GM23338 (cell line): ENCODE measurements around the gene STAMBP. TPM values are rescaled to one million over a fixed set of nuclear protein-coding genes. Genes with fewer than 3 reads are reported as not detected.

ENCODE experiments used
- ATAC-seq: fragments of 200-7000 bp; cut with Tn5 transposase; 3 replicates; pipeline ENCODE4 v1.9.1; 2020
- DNase-seq: peaks from one replicate; pipeline ENCODE4 v3.0.0-alpha.2; 2015; ENCODE audit warnings: low spot score
- H2AFZ ChIP-seq: fragments of 200-600 bp; sonication (generic); 2 replicates; pipeline ENCODE4 v1.8.0; 2016; ENCODE audit warnings: antibody characterized with exemption, mild to moderate bottlenecking, moderate library complexity
- H3F3A ChIP-seq: fragments of 200-600 bp; sonication (generic); replicated peaks from 2 replicates; pipeline ENCODE4 v1.8.0; 2017; ENCODE audit warnings: antibody characterized with exemption, mixed run types, low read depth
- H3K27ac ChIP-seq: fragments of 200-600 bp; sonication (generic); 2 replicates; pipeline ENCODE4 v1.6.1; 2016; ENCODE audit warnings: low read depth
- H3K27me3 ChIP-seq: fragments of 200-600 bp; sonication (generic); 2 replicates; pipeline ENCODE4 v1.8.0; 2016; ENCODE audit warnings: mild to moderate bottlenecking, mixed run types, moderate library complexity; ENCODE audit not compliant: insufficient read depth
- H3K36me3 ChIP-seq: fragments of 200-600 bp; sonication (generic); 2 replicates; pipeline ENCODE4 v1.8.0; 2016; ENCODE audit warnings: mild to moderate bottlenecking; ENCODE audit not compliant: insufficient read depth
- H3K4me1 ChIP-seq: fragments of 200-600 bp; sonication (generic); 2 replicates; pipeline ENCODE4 v1.8.0; 2016; ENCODE audit warnings: mild to moderate bottlenecking, moderate library complexity; ENCODE audit not compliant: insufficient read depth
- H3K4me2 ChIP-seq: fragments of 200-600 bp; sonication (generic); 2 replicates; pipeline ENCODE4 v1.7.1; 2017; ENCODE audit warnings: mixed run types
- H3K4me3 ChIP-seq: fragments of 200-600 bp; sonication (generic); 2 replicates; pipeline ENCODE4 v1.6.1; 2016; ENCODE audit warnings: mixed run types
- H3K79me2 ChIP-seq: fragments of 200-600 bp; sonication (generic); replicated peaks from 2 replicates; pipeline ENCODE4 v1.8.0; 2017; ENCODE audit warnings: mild to moderate bottlenecking; ENCODE audit not compliant: insufficient read depth
- H3K9me2 ChIP-seq: fragments of 200-600 bp; sonication (generic); 2 replicates; pipeline ENCODE4 v1.8.0; 2017; ENCODE audit not compliant: insufficient read depth
- H4K20me1 ChIP-seq: fragments of 200-600 bp; sonication (generic); replicated peaks from 2 replicates; pipeline ENCODE4 v1.8.0; 2017; ENCODE audit warnings: mild to moderate bottlenecking; ENCODE audit not compliant: insufficient read depth
- H3K27ac Mint-ChIP-seq: 2 replicates; pipeline ENCODE4 v1.8.0; 2020; ENCODE audit warnings: inconsistent platforms, mild to moderate bottlenecking, moderate library complexity, mixed read lengths
- H3K27me3 Mint-ChIP-seq: 3 replicates; pipeline ENCODE4 v1.8.0; 2022; ENCODE audit warnings: low read depth, mild to moderate bottlenecking, moderate library complexity, mixed read lengths, inconsistent platforms; ENCODE audit not compliant: insufficient read depth, poor library complexity
- H3K36me3 Mint-ChIP-seq: 3 replicates; pipeline ENCODE4 v1.8.0; 2021; ENCODE audit warnings: low read depth, mild to moderate bottlenecking, inconsistent platforms, moderate library complexity, mixed read lengths
- H3K4me1 Mint-ChIP-seq: 3 replicates; pipeline ENCODE4 v1.8.0; 2020; ENCODE audit warnings: mild to moderate bottlenecking, inconsistent platforms, mixed read lengths
- H3K4me3 Mint-ChIP-seq: 3 replicates; pipeline ENCODE4 v1.8.0; 2021; ENCODE audit warnings: moderate library complexity, mild to moderate bottlenecking, inconsistent platforms, mixed read lengths
- H3K9me3 Mint-ChIP-seq: 3 replicates; pipeline ENCODE4 v1.8.0; 2020; ENCODE audit warnings: moderate library complexity, mild to moderate bottlenecking, inconsistent platforms, mixed read lengths
- CREB1 ChIP-seq: fragments of 250-450 bp; sonication (Bioruptor Pico); IDR thresholded peaks from 2 replicates; pipeline ENCODE4 v1.5.0; 2020; ENCODE audit warnings: low read depth, mild to moderate bottlenecking, moderate library complexity
- EZH2 ChIP-seq: fragments of 200-600 bp; sonication (generic); IDR thresholded peaks from one replicate; pipeline ENCODE4 v1.8.0; 2017; ENCODE audit warnings: antibody characterized with exemption, mild to moderate bottlenecking, low read depth; ENCODE audit not compliant: unreplicated experiment
- EZH2phosphoT487 ChIP-seq: fragments of 200-600 bp; sonication (generic); IDR thresholded peaks from one replicate; pipeline ENCODE4 v1.8.1; 2018; ENCODE audit warnings: antibody characterized with exemption; ENCODE audit not compliant: unreplicated experiment
- JUNB ChIP-seq: IDR thresholded peaks from one replicate; pipeline ENCODE4 v1.6.1; 2016; ENCODE audit warnings: antibody characterized with exemption; ENCODE audit not compliant: unreplicated experiment
- NANOG ChIP-seq: IDR thresholded peaks from 2 replicates; pipeline ENCODE4 v1.6.1; 2016; ENCODE audit warnings: antibody characterized with exemption, borderline replicate concordance
- POLR2AphosphoS5 ChIP-seq: IDR thresholded peaks from 2 replicates; pipeline ENCODE4 v1.6.1; 2016; ENCODE audit warnings: antibody characterized with exemption, low read depth
- STAT1 ChIP-seq: IDR thresholded peaks from one replicate; pipeline ENCODE4 v1.6.1; 2016; ENCODE audit warnings: antibody characterized with exemption; ENCODE audit not compliant: unreplicated experiment
- ZNF114 ChIP-seq: fragments of 250-450 bp; sonication (Bioruptor Pico); IDR thresholded peaks from 2 replicates; pipeline ENCODE4 v1.5.0; 2020; ENCODE audit warnings: mild to moderate bottlenecking, moderate library complexity
- ZNF331 ChIP-seq: fragments of 250-450 bp; sonication (Bioruptor Pico); IDR thresholded peaks from 2 replicates; pipeline ENCODE4 v1.5.0; 2020; ENCODE audit warnings: low read depth, mild to moderate bottlenecking, moderate library complexity
- polyA plus RNA-seq: library from polyadenylated mRNA; unstranded; fragments of >200 nt; fragmentation: Nextera tagmentation; extraction: Ambion mirVana; gene quantifications from 2 replicates; pipeline ENCODE4 v1.2.1, GENCODE V29; 2016
- total RNA-seq: library from RNA; depleted of rRNA; stranded (reverse); fragments of >200 nt; shearing (Covaris generic); gene quantifications from 2 replicates; pipeline ENCODE4 v1.2.3, GENCODE V29; 2014
- TF ChIP-seq, protein P1 (sequence below): IDR thresholded peaks from one replicate; pipeline ENCODE4 v1.6.1; 2018; ENCODE audit warnings: antibody characterized with exemption; ENCODE audit not compliant: unreplicated experiment
- TF ChIP-seq, protein P2 (sequence below): IDR thresholded peaks from 2 replicates; pipeline ENCODE4 v1.6.1; 2016; ENCODE audit warnings: antibody characterized with exemption
- TF ChIP-seq, protein P3 (sequence below), 2 experiments: fragments of 200-600 bp in 1 of 2; sonication (generic) in 1 of 2; conservative IDR thresholded peaks; 2 replicates each; pipeline versions ENCODE4 v1.5.1 to v1.6.1; 2016 to 2017; ENCODE audit warnings: antibody characterized with exemption in 2 of 2, low read depth in 2 of 2, mild to moderate bottlenecking in 2 of 2, moderate library complexity in 1 of 2

Gene STAMBP
- total and polyA plus RNA-seq, 2 experiments from 2014 or later = 33.9 to 106 TPM

DNA sequence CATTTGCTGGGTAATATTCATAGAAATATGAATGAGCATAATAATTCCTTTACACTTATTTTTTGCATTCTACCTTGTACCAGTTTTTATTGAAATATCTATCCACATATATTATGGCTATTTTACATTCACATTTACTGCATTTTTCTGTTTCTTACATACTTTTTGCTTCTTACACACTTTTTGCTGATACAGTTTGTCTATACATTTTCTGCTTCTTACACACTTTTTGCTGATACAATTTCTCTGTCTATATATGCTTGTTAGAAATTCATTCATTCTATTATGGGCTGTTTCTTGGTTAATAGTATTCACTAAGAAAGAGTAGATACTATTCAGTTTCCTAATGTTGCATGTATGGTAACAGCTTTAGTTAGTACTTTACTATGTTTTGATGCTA is 16.9 kb upstream of the STAMBP start (continued):
- no peak for TF ChIP-seq ZNF331
- TF ChIP-seq, protein P1, sequence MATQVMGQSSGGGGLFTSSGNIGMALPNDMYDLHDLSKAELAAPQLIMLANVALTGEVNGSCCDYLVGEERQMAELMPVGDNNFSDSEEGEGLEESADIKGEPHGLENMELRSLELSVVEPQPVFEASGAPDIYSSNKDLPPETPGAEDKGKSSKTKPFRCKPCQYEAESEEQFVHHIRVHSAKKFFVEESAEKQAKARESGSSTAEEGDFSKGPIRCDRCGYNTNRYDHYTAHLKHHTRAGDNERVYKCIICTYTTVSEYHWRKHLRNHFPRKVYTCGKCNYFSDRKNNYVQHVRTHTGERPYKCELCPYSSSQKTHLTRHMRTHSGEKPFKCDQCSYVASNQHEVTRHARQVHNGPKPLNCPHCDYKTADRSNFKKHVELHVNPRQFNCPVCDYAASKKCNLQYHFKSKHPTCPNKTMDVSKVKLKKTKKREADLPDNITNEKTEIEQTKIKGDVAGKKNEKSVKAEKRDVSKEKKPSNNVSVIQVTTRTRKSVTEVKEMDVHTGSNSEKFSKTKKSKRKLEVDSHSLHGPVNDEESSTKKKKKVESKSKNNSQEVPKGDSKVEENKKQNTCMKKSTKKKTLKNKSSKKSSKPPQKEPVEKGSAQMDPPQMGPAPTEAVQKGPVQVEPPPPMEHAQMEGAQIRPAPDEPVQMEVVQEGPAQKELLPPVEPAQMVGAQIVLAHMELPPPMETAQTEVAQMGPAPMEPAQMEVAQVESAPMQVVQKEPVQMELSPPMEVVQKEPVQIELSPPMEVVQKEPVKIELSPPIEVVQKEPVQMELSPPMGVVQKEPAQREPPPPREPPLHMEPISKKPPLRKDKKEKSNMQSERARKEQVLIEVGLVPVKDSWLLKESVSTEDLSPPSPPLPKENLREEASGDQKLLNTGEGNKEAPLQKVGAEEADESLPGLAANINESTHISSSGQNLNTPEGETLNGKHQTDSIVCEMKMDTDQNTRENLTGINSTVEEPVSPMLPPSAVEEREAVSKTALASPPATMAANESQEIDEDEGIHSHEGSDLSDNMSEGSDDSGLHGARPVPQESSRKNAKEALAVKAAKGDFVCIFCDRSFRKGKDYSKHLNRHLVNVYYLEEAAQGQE = no peak
- no peak for TF ChIP-seq EZH2
- no peak for TF ChIP-seq ZNF114 (CRISPR knock-in tag)

GRCh38 chr2:73812635-73813034 is 16.1 kb upstream of the STAMBP start:
- H3K4me3 Mint-ChIP-seq = no peak overlapping the region
- peaks cover 2% of the 10 kb centered on the region for H3K27me3 Mint-ChIP-seq
- TF ChIP-seq, protein P1 = no peak
- TF ChIP-seq STAT1 (no peak), POLR2AphosphoS5 (no peak), CREB1 (CRISPR knock-in tag) (no peak), ZNF331 (no peak), EZH2phosphoT487 (no peak), EZH2 (no peak), ZNF114 (CRISPR knock-in tag) (no peak), JUNB (no peak), NANOG (no peak)
- TF ChIP-seq, protein P2, sequence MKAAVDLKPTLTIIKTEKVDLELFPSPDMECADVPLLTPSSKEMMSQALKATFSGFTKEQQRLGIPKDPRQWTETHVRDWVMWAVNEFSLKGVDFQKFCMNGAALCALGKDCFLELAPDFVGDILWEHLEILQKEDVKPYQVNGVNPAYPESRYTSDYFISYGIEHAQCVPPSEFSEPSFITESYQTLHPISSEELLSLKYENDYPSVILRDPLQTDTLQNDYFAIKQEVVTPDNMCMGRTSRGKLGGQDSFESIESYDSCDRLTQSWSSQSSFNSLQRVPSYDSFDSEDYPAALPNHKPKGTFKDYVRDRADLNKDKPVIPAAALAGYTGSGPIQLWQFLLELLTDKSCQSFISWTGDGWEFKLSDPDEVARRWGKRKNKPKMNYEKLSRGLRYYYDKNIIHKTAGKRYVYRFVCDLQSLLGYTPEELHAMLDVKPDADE = no peak
- TF ChIP-seq, protein P3, sequence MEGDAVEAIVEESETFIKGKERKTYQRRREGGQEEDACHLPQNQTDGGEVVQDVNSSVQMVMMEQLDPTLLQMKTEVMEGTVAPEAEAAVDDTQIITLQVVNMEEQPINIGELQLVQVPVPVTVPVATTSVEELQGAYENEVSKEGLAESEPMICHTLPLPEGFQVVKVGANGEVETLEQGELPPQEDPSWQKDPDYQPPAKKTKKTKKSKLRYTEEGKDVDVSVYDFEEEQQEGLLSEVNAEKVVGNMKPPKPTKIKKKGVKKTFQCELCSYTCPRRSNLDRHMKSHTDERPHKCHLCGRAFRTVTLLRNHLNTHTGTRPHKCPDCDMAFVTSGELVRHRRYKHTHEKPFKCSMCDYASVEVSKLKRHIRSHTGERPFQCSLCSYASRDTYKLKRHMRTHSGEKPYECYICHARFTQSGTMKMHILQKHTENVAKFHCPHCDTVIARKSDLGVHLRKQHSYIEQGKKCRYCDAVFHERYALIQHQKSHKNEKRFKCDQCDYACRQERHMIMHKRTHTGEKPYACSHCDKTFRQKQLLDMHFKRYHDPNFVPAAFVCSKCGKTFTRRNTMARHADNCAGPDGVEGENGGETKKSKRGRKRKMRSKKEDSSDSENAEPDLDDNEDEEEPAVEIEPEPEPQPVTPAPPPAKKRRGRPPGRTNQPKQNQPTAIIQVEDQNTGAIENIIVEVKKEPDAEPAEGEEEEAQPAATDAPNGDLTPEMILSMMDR (conservative IDR thresholded peaks at IDR 0.05; ENCODE audit: low read depth in 2 of 2) = no peak

More at GRCh38 chr2:73812635-73813034, 16.1 kb upstream of the STAMBP start:
- Histone ChIP-seq H3F3A (no peaks in the 10 kb centered on the region), H3K27ac (no peak overlapping the region), H3K9me2 (no peaks in the 10 kb centered on the region), H3K36me3 (no peaks in the 10 kb centered on the region), H3K4me3 (no peak overlapping the region), H4K20me1 (no peaks in the 10 kb centered on the region), H2AFZ (no peak overlapping the region), H3K4me2 (no peak overlapping the region), H3K4me1 (no peaks in the 10 kb centered on the region), H3K79me2 (no peaks in the 10 kb centered on the region), H3K27me3 (peaks cover 17% of the 10 kb centered on the region; the same call in 1 of the 2 replicates)
- Mint-ChIP-seq H3K4me1 (no peaks in the 10 kb centered on the region), H3K9me3 (no peaks in the 10 kb centered on the region), H3K27ac (no peak overlapping the region), H3K36me3 (no peaks in the 10 kb centered on the region)
- ATAC-seq (no peak), DNase-seq (no peak)
